Measurements from ENCODE around the gene NUDC. TPM values are rescaled to one million over a fixed set of nuclear protein-coding genes. Genes with fewer than 3 reads are reported as not detected.
A peak's percentile ranks its signal among the peaks of the same experiment; 100 is the strongest.

The NUDC gene
- total RNA-seq, 2 donors from 2014 or later = 103 to 120 TPM

DNA sequence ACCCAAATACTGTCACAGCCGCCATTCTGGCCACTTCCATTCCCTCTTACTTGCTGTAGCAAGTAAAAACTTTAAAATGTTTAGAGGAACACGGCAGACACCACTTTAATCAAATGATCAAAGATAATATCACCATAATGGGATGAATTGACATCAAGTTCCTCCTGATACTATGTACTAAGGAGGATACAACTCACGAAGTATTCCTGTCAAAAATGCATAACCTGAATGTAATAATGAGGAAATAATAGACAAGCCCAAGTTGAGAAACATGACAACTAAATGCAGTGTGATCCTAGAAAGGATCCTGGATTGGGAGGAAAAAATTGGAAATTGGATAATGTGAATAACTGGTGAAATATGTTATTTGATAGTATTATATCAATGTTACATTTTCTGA lies 34.8 kb downstream of the NUDC start:
- Histone ChIP-seq H3K27me3 (ENCODE audit: control insufficient read depth, insufficient read depth, low read length, poor library complexity, severe bottlenecking) (peaks cover 25% of the 10 kb centered on the region), H3K36me3 (ENCODE audit: control insufficient read depth, insufficient read depth, low read length) (peaks cover 3% of the 10 kb centered on the region), H3K4me1 (ENCODE audit: control insufficient read depth, insufficient read depth, low read length) (no peaks in the 10 kb centered on the region), H3K9me3 (ENCODE audit: control insufficient read depth, low read length) (no peaks in the 10 kb centered on the region), H3K9ac (ENCODE audit: extremely low read depth, low read length, poor library complexity, severe bottlenecking) (no peak overlapping the region), H3K4me3 (ENCODE audit: low read length) (no peak overlapping the region), H3K27ac (ENCODE audit: low read depth, low read length) (no peak overlapping the region)
- Mint-ChIP-seq H3K4me1 (peaks cover 13% of the 10 kb centered on the region), H3K9me3 (peaks cover 6% of the 10 kb centered on the region), H3K4me3 (no peak overlapping the region), H3K27ac (no peak overlapping the region), H3K36me3 (ENCODE audit: low read depth) (peaks cover 28% of the 10 kb centered on the region), H3K27me3 (ENCODE audit: insufficient read depth) (no peaks in the 10 kb centered on the region)
- WGBS, 2 experiments (ENCODE audit: insufficient coverage in 1 of 2, insufficient read length in 1 of 2) = 80 to 93% methylated on average over 2 to 3 of the region's 3 CpGs
- no peak for DNase-seq
- TF ChIP-seq, protein P1, sequence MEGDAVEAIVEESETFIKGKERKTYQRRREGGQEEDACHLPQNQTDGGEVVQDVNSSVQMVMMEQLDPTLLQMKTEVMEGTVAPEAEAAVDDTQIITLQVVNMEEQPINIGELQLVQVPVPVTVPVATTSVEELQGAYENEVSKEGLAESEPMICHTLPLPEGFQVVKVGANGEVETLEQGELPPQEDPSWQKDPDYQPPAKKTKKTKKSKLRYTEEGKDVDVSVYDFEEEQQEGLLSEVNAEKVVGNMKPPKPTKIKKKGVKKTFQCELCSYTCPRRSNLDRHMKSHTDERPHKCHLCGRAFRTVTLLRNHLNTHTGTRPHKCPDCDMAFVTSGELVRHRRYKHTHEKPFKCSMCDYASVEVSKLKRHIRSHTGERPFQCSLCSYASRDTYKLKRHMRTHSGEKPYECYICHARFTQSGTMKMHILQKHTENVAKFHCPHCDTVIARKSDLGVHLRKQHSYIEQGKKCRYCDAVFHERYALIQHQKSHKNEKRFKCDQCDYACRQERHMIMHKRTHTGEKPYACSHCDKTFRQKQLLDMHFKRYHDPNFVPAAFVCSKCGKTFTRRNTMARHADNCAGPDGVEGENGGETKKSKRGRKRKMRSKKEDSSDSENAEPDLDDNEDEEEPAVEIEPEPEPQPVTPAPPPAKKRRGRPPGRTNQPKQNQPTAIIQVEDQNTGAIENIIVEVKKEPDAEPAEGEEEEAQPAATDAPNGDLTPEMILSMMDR (conservative IDR thresholded peaks at IDR 0.05) = no peak

DNA sequence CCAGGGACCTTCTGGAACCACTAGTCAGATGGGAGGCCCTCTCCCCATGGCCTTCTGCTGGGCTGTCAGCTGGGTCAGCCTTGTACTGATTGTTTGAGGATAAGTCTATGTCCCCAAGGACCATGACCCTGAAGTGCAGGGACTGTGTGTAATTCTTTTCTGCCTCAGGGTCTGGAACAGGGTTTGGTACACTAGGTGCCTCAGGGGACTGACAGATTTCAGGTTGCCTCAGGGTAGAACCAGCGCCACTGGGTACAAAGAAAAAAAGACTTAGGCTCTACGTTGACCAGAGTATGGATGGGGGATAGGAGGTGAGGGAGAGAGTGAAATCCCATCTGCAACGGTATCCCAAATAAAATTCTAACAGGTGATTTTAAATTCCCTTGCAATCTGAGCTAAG lies 35.8 kb downstream of the NUDC start:
- TF ChIP-seq, protein P1 (conservative IDR thresholded peaks at IDR 0.05) = no peak
- H3K27me3 ChIP-seq (ENCODE audit: control insufficient read depth, insufficient read depth, low read length, poor library complexity, severe bottlenecking) = peaks cover 34% of the 10 kb centered on the region
- peaks cover 3% of the 10 kb centered on the region for H3K36me3 ChIP-seq (ENCODE audit: control insufficient read depth, insufficient read depth, low read length)
- H3K9ac ChIP-seq (ENCODE audit: extremely low read depth, low read length, poor library complexity, severe bottlenecking) = no peak overlapping the region
- no peaks in the 10 kb centered on the region for H3K4me1 ChIP-seq (ENCODE audit: control insufficient read depth, insufficient read depth, low read length)
- Mint-ChIP-seq H3K4me3 (no peak overlapping the region), H3K27ac (no peak overlapping the region), H3K4me1 (peaks cover 18% of the 10 kb centered on the region), H3K27me3 (ENCODE audit: insufficient read depth) (no peaks in the 10 kb centered on the region), H3K36me3 (ENCODE audit: low read depth) (peaks cover 23% of the 10 kb centered on the region), H3K9me3 (peaks cover 6% of the 10 kb centered on the region)
- H3K9me3 ChIP-seq (ENCODE audit: control insufficient read depth, low read length) = no peaks in the 10 kb centered on the region
- no peak overlapping the region for H3K4me3 ChIP-seq (ENCODE audit: low read length)
- WGBS, 2 experiments (ENCODE audit: insufficient coverage in 1 of 2, insufficient read length in 1 of 2) = 78 to 92% methylated on average over 2 to 3 of the region's 3 CpGs
- no peak overlapping the region for H3K27ac ChIP-seq (ENCODE audit: low read depth, low read length)
- DNase-seq = no peak

DNA sequence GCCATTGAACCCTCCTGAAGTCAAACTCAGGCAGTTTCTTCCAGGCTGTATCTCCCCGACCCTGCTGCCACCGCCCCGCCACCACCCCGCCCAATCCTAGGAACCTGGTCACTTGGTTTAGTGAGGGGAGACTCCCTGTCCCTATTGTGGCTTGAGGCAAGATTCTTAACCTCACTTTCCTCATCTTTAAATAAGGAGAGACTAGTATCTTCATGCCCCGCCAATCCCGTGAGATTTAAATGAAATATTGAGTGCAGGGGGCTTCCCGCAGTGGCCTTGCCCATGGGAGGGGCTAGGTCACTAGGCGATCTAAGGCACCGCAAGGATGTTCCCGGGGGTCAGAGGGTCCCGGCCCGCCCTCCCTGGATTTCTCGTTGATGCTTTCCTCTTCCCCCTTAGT lies 37.7 kb downstream of the NUDC start:
- H3K27ac ChIP-seq (ENCODE audit: low read depth, low read length) = no peak overlapping the region
- no peak overlapping the region for H3K9ac ChIP-seq (ENCODE audit: extremely low read depth, low read length, poor library complexity, severe bottlenecking)
- Mint-ChIP-seq H3K9me3 (peaks cover 6% of the 10 kb centered on the region), H3K4me3 (peak overlapping the region; percentile 77), H3K4me1 (peaks cover 18% of the 10 kb centered on the region), H3K27ac (no peak overlapping the region), H3K36me3 (ENCODE audit: low read depth) (peaks cover 11% of the 10 kb centered on the region), H3K27me3 (ENCODE audit: insufficient read depth) (no peaks in the 10 kb centered on the region)
- H3K4me3 ChIP-seq (ENCODE audit: low read length) = peak overlapping the region; percentile 80
- DNase-seq = no peak
- no peaks in the 10 kb centered on the region for H3K4me1 ChIP-seq (ENCODE audit: control insufficient read depth, insufficient read depth, low read length)
- peaks cover 37% of the 10 kb centered on the region for H3K27me3 ChIP-seq (ENCODE audit: control insufficient read depth, insufficient read depth, low read length, poor library complexity, severe bottlenecking)
- no peaks in the 10 kb centered on the region for H3K36me3 ChIP-seq (ENCODE audit: control insufficient read depth, insufficient read depth, low read length)
- no peaks in the 10 kb centered on the region for H3K9me3 ChIP-seq (ENCODE audit: control insufficient read depth, low read length)
- WGBS, 2 experiments (ENCODE audit: insufficient coverage in 1 of 2, insufficient read length in 1 of 2) = 16 to 42% methylated on average over 4 to 13 of the region's 13 CpGs
- TF ChIP-seq, protein P1 (conservative IDR thresholded peaks at IDR 0.05) = no peak

All from endodermal cell (in vitro differentiated cells).